HEK293 (cell line): ENCODE results near the gene TIAM1.
"Not testable (repeated sequence)": the region's sequence is repeated elsewhere in the genome, so short reads cannot be mapped to it uniquely, and the experiment has no call there.

Experiments
- CTCF ChIA-PET: fragments of 350-600 bp; formaldehyde crosslinking; extraction: SDS; loops from one replicate; lab custom pipeline; 2021; ENCODE audit warnings: antibody characterized with exemption; lab: Yijun Ruan, JAX
- POLR2A ChIA-PET: fragments of 300-600 bp; formaldehyde crosslinking; extraction: SDS; loops from one replicate; lab custom pipeline; 2020; ENCODE audit warnings: antibody characterized with exemption, inconsistent platforms; lab: Yijun Ruan, JAX
- H3K27ac ChIP-seq: fragments of 200-500 bp; sonication (Bioruptor generic); 2 replicates; pipeline ENCODE4 v1.5.1; 2014; ENCODE audit warnings: low read depth, low read length, control low read depth, inconsistent platforms; ENCODE audit errors: extremely low read depth
- H3K36me3 ChIP-seq, 2 experiments: fragments of 200-500 bp in 1 of 2; sonication (Bioruptor generic) in 1 of 2; 1 replicate in 1 of 2; 2 replicates in 1 of 2; pipeline ENCODE4 v1.5.1; 2014 to 2017; ENCODE audit warnings: inconsistent platforms in 2 of 2, low read length in 2 of 2; ENCODE audit not compliant: control insufficient read depth in 2 of 2, insufficient read depth in 1 of 2
- H3K4me1 ChIP-seq: fragments of 200-500 bp; sonication (Bioruptor generic); 2 replicates; pipeline ENCODE4 v1.5.1; 2014; ENCODE audit warnings: mild to moderate bottlenecking, low read length, inconsistent platforms; ENCODE audit not compliant: control insufficient read depth, insufficient read depth
- H3K4me3 ChIP-seq: 2 replicates; pipeline ENCODE4 v1.5.1; 2011; ENCODE audit warnings: low read depth, mild to moderate bottlenecking, control low read depth, low read length, moderate library complexity
- H3K9me3 ChIP-seq: fragments of 200-500 bp; sonication (Bioruptor generic); 2 replicates; pipeline ENCODE4 v1.5.1; 2014; ENCODE audit warnings: low read depth, low read length, inconsistent platforms; ENCODE audit not compliant: control insufficient read depth, insufficient read depth
- GLI2 ChIP-seq: fragments of 450-650 bp; formaldehyde crosslinking; IDR thresholded peaks from 2 replicates; pipeline ENCODE4; 2017; ENCODE audit warnings: missing biosample characterization, missing genetic modification characterization, low read depth, borderline replicate concordance
- SP2 ChIP-seq: fragments of 450-650 bp; formaldehyde crosslinking; IDR thresholded peaks from 2 replicates; pipeline ENCODE4 v1.5.1; 2016; ENCODE audit warnings: missing biosample characterization, missing genetic modification characterization
- TCF7L2 ChIP-seq: IDR thresholded peaks from 2 replicates; pipeline ENCODE4 v1.6.1; 2011; ENCODE audit warnings: low read depth, mild to moderate bottlenecking, inconsistent platforms, low read length, moderate library complexity, borderline replicate concordance
- YY1 ChIP-seq: fragments of 450-650 bp; formaldehyde crosslinking; IDR thresholded peaks from 2 replicates; pipeline ENCODE4 v1.5.1; 2018; ENCODE audit warnings: missing biosample characterization, missing genetic modification characterization
- YY2 ChIP-seq: fragments of 450-650 bp; formaldehyde crosslinking; IDR thresholded peaks from 2 replicates; pipeline ENCODE4 v1.5.1; 2016; ENCODE audit warnings: missing biosample characterization, missing genetic modification characterization
- ZEB2 ChIP-seq: fragments of 450-650 bp; formaldehyde crosslinking; IDR thresholded peaks from 2 replicates; pipeline ENCODE4 v1.5.1; 2016; ENCODE audit warnings: missing biosample characterization, missing genetic modification characterization
- ZFHX2 ChIP-seq: fragments of 450-650 bp; formaldehyde crosslinking; conservative IDR thresholded peaks from 2 replicates; pipeline ENCODE4 v1.5.1; 2016; ENCODE audit warnings: missing biosample characterization, missing genetic modification characterization
- ZNF138 ChIP-seq: fragments of 450-650 bp; formaldehyde crosslinking; IDR thresholded peaks from 2 replicates; pipeline ENCODE4 v1.5.1; 2016; ENCODE audit warnings: missing biosample characterization, missing genetic modification characterization, borderline replicate concordance
- ZNF19 ChIP-seq: fragments of 450-650 bp; formaldehyde crosslinking; IDR thresholded peaks from 2 replicates; pipeline ENCODE4; 2016; ENCODE audit warnings: missing biosample characterization, missing genetic modification characterization, low read depth
- ZNF23 ChIP-seq: fragments of 450-650 bp; formaldehyde crosslinking; IDR thresholded peaks from 2 replicates; pipeline ENCODE4 v1.5.1; 2016; ENCODE audit warnings: missing biosample characterization, missing genetic modification characterization, borderline replicate concordance
- ZNF266 ChIP-seq: fragments of 450-650 bp; formaldehyde crosslinking; IDR thresholded peaks from 2 replicates; pipeline ENCODE4 v1.5.1; 2016; ENCODE audit warnings: missing biosample characterization, missing genetic modification characterization, low read depth
- ZNF394 ChIP-seq: fragments of 450-650 bp; formaldehyde crosslinking; IDR thresholded peaks from 2 replicates; pipeline ENCODE4 v1.5.1; 2016; ENCODE audit warnings: missing biosample characterization, missing genetic modification characterization, mild to moderate bottlenecking, moderate library complexity, borderline replicate concordance
- ZNF521 ChIP-seq: fragments of 450-650 bp; formaldehyde crosslinking; IDR thresholded peaks from 2 replicates; pipeline ENCODE4 v1.5.1; 2017; ENCODE audit warnings: missing biosample characterization, mild to moderate bottlenecking, missing genetic modification characterization
- ZNF530 ChIP-seq: fragments of 450-650 bp; formaldehyde crosslinking; IDR thresholded peaks from 2 replicates; pipeline ENCODE4 v1.5.1; 2016; ENCODE audit warnings: low read depth, missing biosample characterization, missing genetic modification characterization
- ZNF549 ChIP-seq: fragments of 450-650 bp; IDR thresholded peaks from 2 replicates; pipeline ENCODE4 v1.5.1; 2018; ENCODE audit warnings: missing biosample characterization, missing genetic modification characterization, mild to moderate bottlenecking, inconsistent platforms, moderate library complexity
- ZNF768 ChIP-seq: fragments of 450-650 bp; formaldehyde crosslinking; IDR thresholded peaks from 2 replicates; pipeline ENCODE4 v1.5.1; 2018; ENCODE audit warnings: missing biosample characterization, mild to moderate bottlenecking, missing genetic modification characterization
- ZNF776 ChIP-seq: fragments of 450-650 bp; formaldehyde crosslinking; IDR thresholded peaks from 2 replicates; pipeline ENCODE4 v1.5.0; 2017; ENCODE audit warnings: missing biosample characterization, missing genetic modification characterization, borderline replicate concordance
- ZNF837 ChIP-seq: fragments of 450-650 bp; formaldehyde crosslinking; IDR thresholded peaks from 2 replicates; pipeline ENCODE4 v1.5.1; 2016; ENCODE audit warnings: missing biosample characterization, missing genetic modification characterization
- TF ChIP-seq, protein P1 (sequence below): fragments of 450-650 bp; formaldehyde crosslinking; IDR thresholded peaks from 2 replicates; pipeline ENCODE4 v1.5.1; 2016; ENCODE audit warnings: missing biosample characterization, missing genetic modification characterization
- TF ChIP-seq, protein P2 (sequence below): fragments of 450-650 bp; formaldehyde crosslinking; IDR thresholded peaks from 2 replicates; pipeline ENCODE4 v1.5.1; 2017; ENCODE audit warnings: missing biosample characterization, missing genetic modification characterization
- TF ChIP-seq, protein P3 (sequence below): fragments of 450-650 bp; formaldehyde crosslinking; conservative IDR thresholded peaks from 2 replicates; pipeline ENCODE4 v1.5.1; 2016; ENCODE audit warnings: low read depth, missing biosample characterization, missing genetic modification characterization

The TIAM1 gene

DNA sequence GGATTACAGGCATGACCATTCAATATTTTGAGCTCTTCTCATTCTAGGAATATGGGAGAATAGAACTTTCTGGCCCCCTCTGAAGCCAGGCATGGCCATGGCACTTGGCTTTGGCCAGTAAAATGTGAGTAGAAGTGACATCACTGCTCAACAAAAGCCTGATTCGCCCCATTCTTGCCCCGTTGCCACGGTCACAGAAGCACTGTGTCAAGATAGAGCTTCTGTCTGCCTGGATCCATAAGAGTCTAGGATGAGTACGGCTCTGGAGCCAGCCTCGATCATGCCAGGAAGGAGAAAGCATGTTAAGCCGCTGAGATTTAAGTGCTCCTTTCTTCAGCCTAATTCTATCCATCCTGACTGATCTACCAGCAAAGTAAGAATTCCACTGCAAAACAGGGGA lies 113.1 kb downstream of the TIAM1 start:
- ChIA-PET CTCF (interaction anchor here (1.2 kb wide), 1 partner anchor 117 kb away, joined by 3 read pairs; no protein-coding TSS in a partner anchor), POLR2A (interaction anchor here (0.6 kb wide), 1 partner anchor 227 kb away, joined by 3 read pairs; no protein-coding TSS in a partner anchor)

DNA sequence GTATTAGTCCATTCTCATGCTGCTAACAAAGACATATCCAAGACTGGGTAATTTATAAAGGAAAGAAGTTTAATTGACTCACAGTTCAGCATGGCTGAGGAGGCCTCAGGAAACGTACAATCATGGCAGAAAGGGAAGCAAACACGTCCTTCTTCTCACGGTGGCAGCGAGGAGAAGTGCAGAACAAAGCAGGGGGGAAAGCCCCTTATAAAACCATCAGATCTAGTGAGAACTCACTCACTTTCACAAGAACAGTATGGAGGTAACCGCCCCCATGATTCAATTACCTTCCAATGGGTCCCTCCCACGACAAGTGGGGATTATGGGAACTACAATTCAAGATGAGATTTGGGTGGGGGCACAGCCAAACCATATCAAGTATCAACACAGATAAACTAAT lies 115.3 kb downstream of the TIAM1 start:
- H3K4me1 ChIP-seq, H3K9me3 ChIP-seq, CTCF ChIA-PET, H3K4me3 ChIP-seq, H3K27ac ChIP-seq, POLR2A ChIA-PET: not testable (repeated sequence)
- peaks cover 0 to 26% of the 10 kb centered on the region in 2 experiments; a peak in 2 of 3 replicates for H3K36me3 ChIP-seq

More for the DNA sequence above, 113.1 kb downstream of the TIAM1 start:
- Histone ChIP-seq H3K4me1 (peaks cover 3% of the 10 kb centered on the region), H3K27ac (no peak overlapping the region), H3K4me3 (no peak overlapping the region), H3K36me3 (peaks cover 0 to 17% of the 10 kb centered on the region in 2 experiments; a peak in 1 of 3 replicates), H3K9me3 (no peaks in the 10 kb centered on the region)
- TF ChIP-seq ZNF138 (tag by site-specific recombination) (no peak), GLI2 (tag by site-specific recombination) (no peak), ZNF768 (tag by site-specific recombination) (no peak), ZNF549 (no peak)

DNA sequence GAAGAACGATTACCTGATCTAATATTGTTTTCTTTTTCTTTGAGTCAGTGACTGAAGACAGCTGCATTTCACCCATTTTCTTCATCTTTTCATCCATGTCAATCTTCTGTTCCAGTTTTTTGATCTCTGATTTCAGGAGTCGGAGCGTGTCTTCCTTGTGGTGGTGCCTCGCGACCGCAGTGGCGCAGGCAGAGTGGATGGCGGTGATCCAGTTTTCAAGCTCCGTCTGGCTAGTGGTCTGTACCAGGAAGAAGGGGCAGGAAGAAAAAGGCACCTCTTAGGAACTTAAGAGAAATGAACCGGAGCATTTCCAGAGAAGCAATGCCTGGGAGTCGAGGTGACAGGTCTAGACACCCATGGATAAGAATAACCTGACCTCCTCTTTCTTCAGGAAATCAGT lies 118.3 kb downstream of the TIAM1 start:
- H3K4me3 ChIP-seq = no peak overlapping the region
- CTCF ChIA-PET = interaction anchor here (0.6 to 0.7 kb wide), 2 partner anchors 44 to 379 kb away, joined by 3 to 4 read pairs; no protein-coding TSS in a partner anchor
- no peak overlapping the region for H3K27ac ChIP-seq
- no peaks in the 10 kb centered on the region for H3K9me3 ChIP-seq
- POLR2A ChIA-PET = no interaction called here
- H3K4me1 ChIP-seq = peaks cover 10% of the 10 kb centered on the region
- H3K36me3 ChIP-seq = peaks cover 0 to 26% of the 10 kb centered on the region in 2 experiments; a peak in 2 of 3 replicates
- TF ChIP-seq TCF7L2 = no peak
- no peak for TF ChIP-seq ZFHX2 (tag by site-specific recombination)
- no peak for TF ChIP-seq ZEB2
- no peak for TF ChIP-seq YY2 (tag by site-specific recombination)
- no peak for TF ChIP-seq ZNF19
- TF ChIP-seq, protein P1, sequence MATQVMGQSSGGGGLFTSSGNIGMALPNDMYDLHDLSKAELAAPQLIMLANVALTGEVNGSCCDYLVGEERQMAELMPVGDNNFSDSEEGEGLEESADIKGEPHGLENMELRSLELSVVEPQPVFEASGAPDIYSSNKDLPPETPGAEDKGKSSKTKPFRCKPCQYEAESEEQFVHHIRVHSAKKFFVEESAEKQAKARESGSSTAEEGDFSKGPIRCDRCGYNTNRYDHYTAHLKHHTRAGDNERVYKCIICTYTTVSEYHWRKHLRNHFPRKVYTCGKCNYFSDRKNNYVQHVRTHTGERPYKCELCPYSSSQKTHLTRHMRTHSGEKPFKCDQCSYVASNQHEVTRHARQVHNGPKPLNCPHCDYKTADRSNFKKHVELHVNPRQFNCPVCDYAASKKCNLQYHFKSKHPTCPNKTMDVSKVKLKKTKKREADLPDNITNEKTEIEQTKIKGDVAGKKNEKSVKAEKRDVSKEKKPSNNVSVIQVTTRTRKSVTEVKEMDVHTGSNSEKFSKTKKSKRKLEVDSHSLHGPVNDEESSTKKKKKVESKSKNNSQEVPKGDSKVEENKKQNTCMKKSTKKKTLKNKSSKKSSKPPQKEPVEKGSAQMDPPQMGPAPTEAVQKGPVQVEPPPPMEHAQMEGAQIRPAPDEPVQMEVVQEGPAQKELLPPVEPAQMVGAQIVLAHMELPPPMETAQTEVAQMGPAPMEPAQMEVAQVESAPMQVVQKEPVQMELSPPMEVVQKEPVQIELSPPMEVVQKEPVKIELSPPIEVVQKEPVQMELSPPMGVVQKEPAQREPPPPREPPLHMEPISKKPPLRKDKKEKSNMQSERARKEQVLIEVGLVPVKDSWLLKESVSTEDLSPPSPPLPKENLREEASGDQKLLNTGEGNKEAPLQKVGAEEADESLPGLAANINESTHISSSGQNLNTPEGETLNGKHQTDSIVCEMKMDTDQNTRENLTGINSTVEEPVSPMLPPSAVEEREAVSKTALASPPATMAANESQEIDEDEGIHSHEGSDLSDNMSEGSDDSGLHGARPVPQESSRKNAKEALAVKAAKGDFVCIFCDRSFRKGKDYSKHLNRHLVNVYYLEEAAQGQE (tag by site-specific recombination) = no peak
- no peak for TF ChIP-seq ZNF394 (tag by site-specific recombination)
- TF ChIP-seq ZNF530 (tag by site-specific recombination) = no peak
- TF ChIP-seq, protein P2, sequence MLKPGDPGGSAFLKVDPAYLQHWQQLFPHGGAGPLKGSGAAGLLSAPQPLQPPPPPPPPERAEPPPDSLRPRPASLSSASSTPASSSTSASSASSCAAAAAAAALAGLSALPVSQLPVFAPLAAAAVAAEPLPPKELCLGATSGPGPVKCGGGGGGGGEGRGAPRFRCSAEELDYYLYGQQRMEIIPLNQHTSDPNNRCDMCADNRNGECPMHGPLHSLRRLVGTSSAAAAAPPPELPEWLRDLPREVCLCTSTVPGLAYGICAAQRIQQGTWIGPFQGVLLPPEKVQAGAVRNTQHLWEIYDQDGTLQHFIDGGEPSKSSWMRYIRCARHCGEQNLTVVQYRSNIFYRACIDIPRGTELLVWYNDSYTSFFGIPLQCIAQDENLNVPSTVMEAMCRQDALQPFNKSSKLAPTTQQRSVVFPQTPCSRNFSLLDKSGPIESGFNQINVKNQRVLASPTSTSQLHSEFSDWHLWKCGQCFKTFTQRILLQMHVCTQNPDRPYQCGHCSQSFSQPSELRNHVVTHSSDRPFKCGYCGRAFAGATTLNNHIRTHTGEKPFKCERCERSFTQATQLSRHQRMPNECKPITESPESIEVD (tag by site-specific recombination) = no peak
- TF ChIP-seq, protein P3, sequence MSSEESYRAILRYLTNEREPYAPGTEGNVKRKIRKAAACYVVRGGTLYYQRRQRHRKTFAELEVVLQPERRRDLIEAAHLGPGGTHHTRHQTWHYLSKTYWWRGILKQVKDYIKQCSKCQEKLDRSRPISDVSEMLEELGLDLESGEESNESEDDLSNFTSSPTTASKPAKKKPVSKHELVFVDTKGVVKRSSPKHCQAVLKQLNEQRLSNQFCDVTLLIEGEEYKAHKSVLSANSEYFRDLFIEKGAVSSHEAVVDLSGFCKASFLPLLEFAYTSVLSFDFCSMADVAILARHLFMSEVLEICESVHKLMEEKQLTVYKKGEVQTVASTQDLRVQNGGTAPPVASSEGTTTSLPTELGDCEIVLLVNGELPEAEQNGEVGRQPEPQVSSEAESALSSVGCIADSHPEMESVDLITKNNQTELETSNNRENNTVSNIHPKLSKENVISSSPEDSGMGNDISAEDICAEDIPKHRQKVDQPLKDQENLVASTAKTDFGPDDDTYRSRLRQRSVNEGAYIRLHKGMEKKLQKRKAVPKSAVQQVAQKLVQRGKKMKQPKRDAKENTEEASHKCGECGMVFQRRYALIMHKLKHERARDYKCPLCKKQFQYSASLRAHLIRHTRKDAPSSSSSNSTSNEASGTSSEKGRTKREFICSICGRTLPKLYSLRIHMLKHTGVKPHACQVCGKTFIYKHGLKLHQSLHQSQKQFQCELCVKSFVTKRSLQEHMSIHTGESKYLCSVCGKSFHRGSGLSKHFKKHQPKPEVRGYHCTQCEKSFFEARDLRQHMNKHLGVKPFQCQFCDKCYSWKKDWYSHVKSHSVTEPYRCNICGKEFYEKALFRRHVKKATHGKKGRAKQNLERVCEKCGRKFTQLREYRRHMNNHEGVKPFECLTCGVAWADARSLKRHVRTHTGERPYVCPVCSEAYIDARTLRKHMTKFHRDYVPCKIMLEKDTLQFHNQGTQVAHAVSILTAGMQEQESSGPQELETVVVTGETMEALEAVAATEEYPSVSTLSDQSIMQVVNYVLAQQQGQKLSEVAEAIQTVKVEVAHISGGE = no peak
- no peak for TF ChIP-seq ZNF776 (tag by site-specific recombination)
- TF ChIP-seq SP2 (tag by site-specific recombination) = no peak
- no peak for TF ChIP-seq ZNF266 (tag by site-specific recombination)
- no peak for TF ChIP-seq ZNF521
- no peak for TF ChIP-seq ZNF837 (tag by site-specific recombination)
- TF ChIP-seq ZNF23 = no peak
- no peak for TF ChIP-seq YY1 (tag by site-specific recombination)
